GM21360 (cell line): Measurements from ENCODE around the gene CAMK1D.

Source experiments
- ATAC-seq: cut with Tn5 transposase; IDR thresholded peaks from one replicate; pipeline ENCODE4 v1.9.1; 2021; ENCODE audit warnings: mild to moderate bottlenecking, moderate library complexity; ENCODE audit not compliant: unreplicated experiment

Gene CAMK1D

GRCh38 chr10:12679636-12680035, 330.3 kb downstream of the CAMK1D start:
- ATAC-seq, result no peak

GRCh38 chr10:12681252-12681651, 331.9 kb downstream of the CAMK1D start:
- no peak for ATAC-seq

DNA sequence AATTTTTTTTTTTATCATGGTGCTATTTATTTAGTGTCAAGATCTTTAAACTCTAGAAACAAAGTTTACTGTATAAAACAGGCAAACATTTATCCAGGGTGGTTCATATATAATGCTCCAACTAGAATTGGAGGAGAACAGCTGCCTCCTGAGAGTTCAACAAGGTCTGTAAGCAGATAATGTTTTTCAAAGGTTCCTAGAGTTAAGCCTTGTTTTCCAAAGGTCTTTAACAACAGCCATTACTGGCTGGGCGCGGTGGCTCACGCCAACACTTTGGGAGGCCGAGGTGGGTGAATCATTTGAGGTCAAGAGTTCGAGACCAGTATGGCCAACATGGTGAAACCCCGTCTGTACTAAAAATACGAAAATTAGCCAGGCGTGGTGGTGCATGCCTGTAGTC, 335.4 kb downstream of the CAMK1D start:
- no peak for ATAC-seq

DNA sequence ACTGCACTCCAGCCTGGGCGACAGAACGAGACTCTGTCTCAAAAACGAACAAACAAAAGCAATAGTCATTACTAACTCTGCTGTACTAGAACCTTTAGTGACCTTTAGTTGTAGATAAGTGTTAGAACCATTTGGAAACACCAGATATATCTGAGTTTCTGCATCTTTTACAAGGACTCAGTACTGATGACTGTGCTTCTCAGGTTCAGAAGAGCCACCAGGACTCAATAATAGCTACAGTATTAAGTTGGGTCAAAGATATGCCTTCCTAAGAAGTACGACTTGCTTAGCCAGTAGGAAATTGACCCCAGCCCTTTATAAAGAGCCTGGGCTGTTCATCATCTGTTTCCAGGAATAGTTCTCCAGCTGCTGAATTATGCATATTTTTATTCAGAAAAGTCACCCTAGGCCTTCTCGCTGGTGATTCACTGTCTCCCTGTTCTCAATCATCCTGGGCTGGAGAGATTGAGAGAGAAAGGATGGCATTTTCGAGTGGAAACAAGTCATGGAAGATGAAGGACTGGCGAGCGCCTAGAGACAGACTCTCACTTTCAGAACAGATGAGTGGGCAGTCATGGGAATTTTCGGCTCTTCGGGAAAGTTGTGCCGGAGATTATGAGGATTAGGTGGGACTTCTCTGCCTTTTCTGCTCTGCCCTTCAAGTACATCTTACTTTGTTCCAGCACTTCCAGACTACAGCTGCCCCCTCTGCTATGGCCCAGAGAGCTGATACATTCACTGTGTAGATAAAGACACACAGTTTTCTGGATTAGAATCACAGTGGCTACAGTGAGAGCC, 336.1 kb downstream of the CAMK1D start:
- no peak for ATAC-seq

DNA sequence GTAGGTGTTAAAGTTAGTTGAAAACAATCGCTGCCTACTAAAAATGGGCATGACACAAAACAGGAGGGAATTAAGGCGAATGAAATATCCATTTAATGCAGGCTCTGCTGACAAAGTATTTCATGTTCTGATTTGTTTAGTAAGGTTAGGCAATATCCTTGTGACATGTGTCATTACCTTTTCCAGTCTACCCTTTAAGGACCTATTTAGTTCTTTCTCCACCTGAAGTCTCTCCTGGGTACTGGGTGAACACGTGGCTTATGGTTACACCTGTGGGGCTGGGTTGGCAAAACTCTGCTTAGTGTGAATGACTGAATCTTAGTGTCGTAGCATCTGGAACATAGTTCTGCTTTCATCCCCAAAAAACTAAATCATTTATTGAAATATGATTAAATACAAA, 338.6 kb downstream of the CAMK1D start:
- ATAC-seq, result no peak

DNA sequence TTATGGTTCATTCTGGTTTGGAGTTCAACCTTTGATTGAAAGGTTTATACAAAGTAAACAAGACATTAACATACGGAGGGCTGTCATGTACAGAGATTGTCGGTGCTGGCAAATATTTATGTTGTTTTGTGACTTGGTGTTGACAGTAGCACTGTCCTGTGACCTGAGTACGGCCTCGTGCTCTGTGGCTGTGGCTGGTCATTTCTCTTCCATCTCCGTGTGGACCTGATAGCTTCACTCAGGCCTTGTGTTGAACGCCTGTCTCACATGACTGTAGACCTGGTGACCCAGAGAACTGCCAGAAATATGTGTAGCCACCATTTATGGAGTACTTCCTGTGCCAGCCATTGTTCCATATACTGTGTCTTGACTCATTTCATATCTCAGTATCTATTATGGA, 340.5 kb downstream of the CAMK1D start:
- ATAC-seq, result no peak

DNA sequence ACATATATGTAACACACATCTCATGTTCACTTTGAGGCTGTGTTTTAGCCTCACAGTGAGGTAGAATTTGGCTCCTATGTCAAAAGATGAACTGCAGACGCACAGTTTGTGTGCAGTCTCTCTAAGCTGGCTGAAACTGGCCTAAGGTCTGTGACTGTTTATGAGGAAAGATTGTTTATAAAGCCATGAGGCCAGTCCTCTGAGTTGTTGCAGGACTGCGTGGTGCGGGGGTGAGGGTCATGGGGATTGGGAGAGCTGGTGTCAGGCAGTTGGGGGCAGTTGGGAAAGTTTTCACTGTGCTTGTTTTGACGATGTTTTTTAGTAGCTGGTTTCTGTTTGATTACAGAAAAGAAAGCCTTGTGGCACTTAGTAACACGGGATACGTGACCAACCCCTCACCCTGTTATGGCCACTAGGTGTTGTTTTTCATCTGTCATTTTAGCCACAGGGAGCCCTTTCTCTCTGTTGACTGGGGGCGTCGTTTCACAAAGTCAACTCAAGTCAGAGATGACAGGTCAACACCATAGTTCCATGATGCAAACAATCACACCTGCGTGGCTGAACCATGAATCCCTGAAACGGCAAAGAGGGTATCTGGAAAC, 341.3 kb downstream of the CAMK1D start:
- ATAC-seq, result no peak

- no peak for ATAC-seq
Observed at GRCh38 chr10:12691596-12691995, 342.2 kb downstream of the CAMK1D start.

GRCh38 chr10:12697764-12698163, 348.4 kb downstream of the CAMK1D start:
- no peak for ATAC-seq

- no peak for ATAC-seq
Observed at GRCh38 chr10:12699258-12699700, 349.9 kb downstream of the CAMK1D start.

DNA sequence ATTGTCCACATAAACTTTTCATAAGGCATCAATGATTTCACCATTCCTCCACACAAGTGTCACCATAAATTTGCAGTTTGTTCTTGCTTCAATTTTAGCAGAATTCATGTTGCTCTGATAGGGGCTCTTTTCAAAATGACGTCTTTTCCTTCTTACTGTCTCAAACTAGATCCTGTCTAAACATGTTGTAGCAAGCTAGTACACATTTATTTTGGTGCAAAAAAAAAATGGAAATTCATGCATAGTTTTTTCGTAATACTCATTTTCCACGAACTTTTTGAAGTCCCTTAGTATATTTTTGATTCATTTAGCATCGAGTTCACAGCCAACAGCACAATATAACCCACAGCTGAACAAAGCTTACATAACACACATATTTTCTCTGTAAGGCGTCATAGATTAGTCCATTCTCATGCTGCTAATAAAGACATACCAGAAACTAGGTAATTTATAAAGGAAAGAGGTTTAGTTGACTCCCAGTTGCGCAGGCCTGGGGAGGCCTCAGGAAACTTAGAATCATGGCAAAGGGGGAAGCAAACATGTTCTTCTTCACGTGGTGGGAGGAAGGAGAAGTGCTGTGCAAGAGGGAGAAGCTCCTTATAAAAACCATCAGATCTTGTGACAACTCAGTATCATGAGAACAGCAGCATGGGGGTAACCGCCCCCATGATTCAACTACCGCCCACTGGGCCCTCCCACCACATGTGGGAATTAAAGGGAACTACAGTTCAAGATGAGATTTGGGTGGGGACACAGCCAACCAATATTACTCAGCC, 350.6 kb downstream of the CAMK1D start:
- ATAC-seq, result no peak

GRCh38 chr10:12700557-12700874, 351.2 kb downstream of the CAMK1D start:
- ATAC-seq, result no peak

- no peak for ATAC-seq
Observed at GRCh38 chr10:12701696-12702095, 352.3 kb downstream of the CAMK1D start.

- no peak for ATAC-seq
Observed at GRCh38 chr10:12702215-12702770, 352.9 kb downstream of the CAMK1D start.

DNA sequence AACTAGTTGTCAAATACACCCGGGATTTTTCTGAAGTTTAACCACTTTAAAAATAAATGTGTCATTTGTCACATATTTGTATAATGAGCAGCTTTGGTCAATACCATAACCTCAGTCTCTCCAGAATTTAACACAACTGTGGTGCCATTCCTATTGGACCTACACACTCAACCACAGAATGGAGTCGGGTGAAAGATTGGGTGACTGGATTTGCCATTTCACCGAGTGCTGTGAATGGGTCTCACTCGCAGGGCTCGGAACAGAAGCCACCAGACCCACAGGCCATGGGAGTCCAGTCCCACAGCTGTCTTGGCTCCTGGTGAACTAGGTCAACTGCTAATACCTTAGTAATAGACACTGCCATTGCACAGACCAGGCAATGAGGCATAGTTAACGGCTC, 353.8 kb downstream of the CAMK1D start:
- ATAC-seq, result no peak

GRCh38 chr10:12703813-12704212, 354.5 kb downstream of the CAMK1D start:
- ATAC-seq, result no peak

DNA sequence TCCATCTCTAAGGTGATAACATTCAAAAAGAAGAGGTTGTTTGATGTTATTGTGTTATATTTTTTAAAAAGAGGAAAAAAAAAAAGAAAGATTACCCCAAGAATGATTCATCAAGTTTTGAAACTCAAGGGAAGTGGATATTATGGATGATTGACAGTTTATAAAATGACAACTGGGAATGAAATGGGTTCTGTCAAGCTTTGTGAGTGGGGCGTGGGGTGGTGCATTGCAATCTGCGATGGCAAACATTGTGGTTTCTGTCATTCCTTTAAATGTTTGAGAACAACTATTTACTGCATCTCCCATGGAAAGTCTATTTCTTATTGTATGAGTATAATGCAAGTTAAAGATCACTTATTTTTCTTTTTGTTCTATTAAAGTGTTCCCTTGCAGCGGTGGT, 355.1 kb downstream of the CAMK1D start:
- no peak for ATAC-seq

DNA sequence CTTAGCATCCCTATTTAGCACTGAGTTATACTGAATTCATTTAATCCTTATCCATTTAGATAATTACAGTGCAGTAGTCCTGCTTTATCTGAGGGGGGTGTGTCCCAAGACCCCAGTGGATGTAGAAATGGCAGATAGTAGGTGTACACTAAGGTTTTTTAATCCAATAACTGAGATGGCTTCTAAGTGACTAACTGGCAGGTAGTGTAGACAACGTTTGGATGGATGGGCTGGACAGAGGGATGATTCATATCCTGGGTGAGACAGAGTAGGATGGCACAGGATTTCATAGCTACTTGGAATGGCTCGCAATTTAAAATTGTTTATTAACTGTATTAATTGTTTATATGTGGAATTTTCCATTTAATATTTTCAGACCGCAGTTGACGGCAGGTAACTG, 356.6 kb downstream of the CAMK1D start:
- ATAC-seq, result no peak

DNA sequence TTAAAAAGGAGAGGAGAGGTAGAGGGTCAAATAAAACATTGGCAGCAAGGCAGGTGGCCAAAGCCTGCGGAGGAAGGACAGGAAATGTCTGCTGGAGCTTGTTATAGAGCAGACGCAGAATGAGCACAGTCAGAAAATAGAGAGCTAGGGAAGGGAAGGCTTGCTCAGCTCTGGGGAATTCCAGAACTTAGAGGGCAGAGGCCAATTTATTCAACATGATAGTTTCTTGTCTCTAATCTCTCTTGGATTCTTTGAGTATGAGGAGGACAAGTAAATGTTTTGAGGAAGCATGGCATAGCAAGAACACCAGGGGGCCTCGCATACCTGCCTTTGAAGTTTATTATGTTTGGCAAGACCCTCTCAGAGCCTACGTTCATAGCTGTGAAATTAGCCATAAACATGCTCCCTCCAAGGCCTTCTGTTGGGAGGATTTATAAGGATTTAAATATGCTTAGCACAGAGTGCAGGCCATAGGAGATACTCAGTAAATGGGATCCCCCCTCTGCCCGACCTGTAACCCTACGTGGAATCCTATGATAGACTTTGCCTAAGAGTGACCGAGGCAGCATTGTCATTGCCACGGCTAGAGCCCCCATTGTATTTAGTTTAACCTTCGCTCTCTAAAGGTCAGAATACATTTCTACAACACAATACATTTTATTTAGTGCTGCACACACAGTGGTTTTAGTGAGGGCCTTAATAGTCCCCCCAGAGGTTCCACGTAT, 358.3 kb downstream of the CAMK1D start:
- ATAC-seq, result no peak

GRCh38 chr10:12709000-12709401, 359.7 kb downstream of the CAMK1D start:
- ATAC-seq, result no peak

GRCh38 chr10:12709521-12709963, 360.2 kb downstream of the CAMK1D start:
- no peak for ATAC-seq
